Measurements from ENCODE around the gene PKN1.
"Not testable (repeated sequence)": the region's sequence is repeated elsewhere in the genome, so short reads cannot be mapped to it uniquely, and the experiment has no call there.

GRCh38 chr19:14396730-14397129, 36.4 kb upstream of the PKN1 start:
- not testable (repeated sequence) for TF ChIP-seq POLR2A, CTCF, POLR2AphosphoS5, EP300 (IDR thresholded peaks at IDR 0.05)
